A549 treated with GW870086 at 1 μM for 4 hours (cell line): ENCODE results near the gene BTRC. TPM values are rescaled to one million over a fixed set of nuclear protein-coding genes. Genes with fewer than 3 reads are reported as not detected.

Source experiments
- total RNA-seq: library from RNA; stranded (reverse); fragments of 200-300 nt; extraction: Qiagen RNA extraction; gene quantifications from 5 replicates; pipeline ENCODE4 v1.2.3, GENCODE V29; 2022; ENCODE audit warnings: low read depth

BTRC gene
- total RNA-seq, result 6.2 to 10.6 TPM (median 9.3 TPM) in 5 replicates

DNA sequence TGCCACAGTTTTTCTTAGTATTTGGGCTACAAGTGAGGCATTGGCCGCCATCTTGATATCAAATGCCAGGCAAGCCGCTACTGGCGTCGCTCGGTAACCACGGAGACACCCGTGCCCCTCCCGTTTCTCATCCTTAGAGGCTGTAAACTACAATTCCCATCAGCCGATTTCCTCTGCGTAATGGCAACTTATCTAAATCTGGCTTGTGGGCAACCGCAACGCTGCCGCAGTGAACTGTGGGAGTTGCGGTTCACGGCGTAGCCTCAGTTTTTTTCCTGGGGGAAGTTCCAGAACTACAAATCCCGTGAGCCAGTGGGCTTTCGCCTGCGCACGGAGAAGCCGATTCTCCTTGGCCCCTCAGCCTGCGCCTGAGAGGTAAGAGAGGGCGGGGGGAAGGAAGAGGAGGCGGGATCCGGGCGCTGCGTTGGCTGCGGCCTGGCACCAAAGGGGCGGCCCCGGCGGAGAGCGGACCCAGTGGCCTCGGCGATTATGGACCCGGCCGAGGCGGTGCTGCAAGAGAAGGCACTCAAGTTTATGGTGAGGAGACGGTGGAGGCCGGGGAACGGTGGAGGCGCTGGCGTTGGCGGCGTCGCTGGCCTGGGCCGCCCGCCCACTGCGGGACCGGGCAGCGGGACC lies at the start of gene BTRC:
TSS of gene BTRC (plus strand) at position 474 of the 636 bp plus-strand sequence. CDS start at position 490, 16 bp downstream.

DNA sequence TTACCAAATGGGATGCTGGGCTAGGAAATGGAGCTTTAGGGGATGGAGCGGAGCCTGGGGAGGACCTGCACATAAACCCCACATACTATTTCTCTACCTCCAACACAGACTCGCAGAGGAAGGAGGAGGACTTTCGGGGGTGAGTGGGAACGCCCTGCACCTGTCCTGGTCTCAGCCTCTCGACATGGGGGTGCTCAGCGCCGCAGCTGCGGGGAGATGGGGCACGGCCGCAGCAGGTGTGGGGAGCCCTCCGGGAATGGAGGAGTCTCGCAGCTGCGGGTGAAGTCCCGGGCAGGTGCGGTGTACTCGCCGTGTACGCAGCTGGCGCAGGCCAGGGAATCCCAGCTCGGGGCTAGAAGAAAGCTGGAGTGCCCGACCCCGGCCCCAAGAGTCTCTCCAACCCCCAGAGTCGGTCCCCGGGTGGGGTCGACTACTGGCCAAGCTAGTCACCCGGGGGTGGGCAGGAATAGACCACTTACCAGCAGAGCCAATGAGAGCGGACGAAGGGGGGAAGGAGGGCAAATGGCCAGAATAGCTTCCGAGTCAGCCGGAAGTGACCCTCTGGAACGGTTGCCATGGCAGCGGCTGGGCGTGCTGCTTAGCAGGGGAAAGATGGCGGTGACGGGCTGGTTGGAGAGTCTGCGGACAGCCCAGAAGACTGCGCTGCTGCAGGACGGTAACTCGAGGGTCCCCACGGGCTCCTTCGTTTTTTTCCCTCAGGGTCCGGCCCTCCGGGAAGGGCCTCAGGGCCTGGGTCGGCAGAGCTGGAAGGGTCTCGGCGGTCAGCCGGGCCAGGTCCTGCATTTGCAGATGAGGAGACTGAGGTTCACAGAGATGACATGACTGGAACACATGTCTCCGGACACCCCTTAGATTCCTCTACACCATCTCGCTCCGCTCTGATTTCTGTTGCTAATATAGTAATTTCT lies 234.0 kb downstream of the BTRC start, which contains the start of the genes DPCD and POLL:
TSS of gene DPCD (plus strand) at position 597 of the 929 bp plus-strand sequence. CDS start at position 613, 16 bp downstream.
TSS of gene POLL (minus strand) at position 533 of the 929 bp plus-strand sequence. CDS start 897 bp downstream, outside the sequence.

Other genes starting within 250 kb of the BTRC start
- gene TLX1, start 222.9 kb upstream of the BTRC start, total RNA-seq, result not detected in 5 replicates
- not detected in 5 replicates for gene LBX1, start 124.7 kb upstream of the BTRC start, total RNA-seq
- 12.6 to 17.9 TPM (median 16.4 TPM) in 5 replicates for gene POLL, start 234.1 kb downstream of the BTRC start, total RNA-seq
- 31.4 to 41.4 TPM (median 31.6 TPM) in 5 replicates for gene DPCD, start 234.2 kb downstream of the BTRC start, total RNA-seq